Thoracic aorta (tissue), 2 donors: ENCODE results near the gene ZNF217. TPM values are rescaled to one million over a fixed set of nuclear protein-coding genes. Genes with fewer than 3 reads are reported as not detected.
"Not testable (repeated sequence)": the region's sequence is repeated elsewhere in the genome, so short reads cannot be mapped to it uniquely, and the experiment has no call there.

Experiments
- ATAC-seq: fragments of 150-250 bp; one replicate; pipeline ENCODE4 v1.8.0; 2017; ENCODE audit warnings: low read depth; ENCODE audit not compliant: insufficient number of reproducible peaks, low FRiP score
- DNase-seq: peaks from one replicate; pipeline ENCODE4 v3.0.0-alpha.2; 2020; ENCODE audit warnings: low spot score
- H3K27ac ChIP-seq, 2 donors: fragments of 200-600 bp; sonication (generic); 1 replicate in 1 of 2; 2 replicates in 1 of 2; pipeline ENCODE4 v1.5.1; 2016; ENCODE audit warnings: mild to moderate bottlenecking in 2 of 2, moderate library complexity in 2 of 2
- H3K27me3 ChIP-seq: fragments of 200-600 bp; sonication (generic); replicated peaks from 2 replicates; pipeline ENCODE4 v1.6.0; 2016; ENCODE audit warnings: mild to moderate bottlenecking; ENCODE audit not compliant: insufficient read depth
- H3K36me3 ChIP-seq: fragments of 200-600 bp; sonication (generic); one replicate; pipeline ENCODE4 v1.5.1; 2016
- H3K4me1 ChIP-seq, 2 donors: fragments of 200-600 bp; sonication (generic); 1 replicate in 1 of 2; 2 replicates in 1 of 2; pipeline versions ENCODE4 v1.5.1 to v1.6.0; 2016; ENCODE audit warnings: low read depth in 2 of 2, mild to moderate bottlenecking in 1 of 2; ENCODE audit not compliant: control insufficient read depth in 1 of 2
- H3K4me3 ChIP-seq: fragments of 200-600 bp; sonication (generic); 2 replicates; pipeline ENCODE4 v1.5.1; 2016; ENCODE audit warnings: mild to moderate bottlenecking
- H3K9me3 ChIP-seq: fragments of 200-600 bp; sonication (generic); 2 replicates; pipeline ENCODE4 v1.5.1; 2016
- total RNA-seq, 2 donors: library from RNA; depleted of rRNA; stranded (reverse); fragments of >200 nt; gene quantifications; one replicate each; pipeline versions ENCODE4 v1.1.0 to v1.2.3, GENCODE V29; 2016
- TF ChIP-seq, protein P1 (sequence below): fragments of 200-600 bp; sonication (generic); IDR thresholded peaks from one replicate; pipeline ENCODE4 v1.5.1; 2019; ENCODE audit warnings: antibody characterized with exemption

Gene ZNF217
- total RNA-seq: 10 to 100 TPM; 12.5 to 21.4 TPM

DNA sequence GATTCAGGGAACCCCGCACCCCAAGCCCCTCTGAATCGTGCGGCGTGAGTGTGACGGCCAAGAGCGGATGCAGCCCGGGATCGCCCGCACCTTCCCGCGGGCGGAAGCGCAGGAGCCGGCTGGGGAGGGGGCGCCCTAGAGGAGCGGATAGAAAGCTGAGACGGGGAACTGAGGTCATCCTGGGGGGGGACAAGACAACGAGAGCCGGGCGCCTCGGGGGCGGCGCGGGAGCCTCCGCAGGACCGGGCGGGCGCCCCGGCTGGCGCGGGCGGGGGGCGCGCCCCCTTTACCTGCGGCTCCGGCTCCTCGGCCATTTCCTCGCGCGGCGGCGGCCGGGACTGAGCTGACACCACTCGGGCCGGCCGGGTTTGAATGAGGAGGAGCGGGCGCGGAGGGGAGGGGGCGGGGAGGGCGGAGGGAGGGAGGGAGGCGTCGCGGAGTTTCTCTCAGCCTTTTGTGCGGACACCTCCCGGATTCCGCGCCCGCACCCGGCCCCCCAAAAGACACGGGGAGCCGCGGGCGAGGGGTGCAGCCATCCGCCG lies at the start of gene ZNF217:
Gene ZNF217 (minus strand): TSS at position 374 of the 542 bp plus-strand sequence. CDS start 11,013 bp downstream, outside the sequence.
- DNase-seq, H3K9me3 ChIP-seq, H3K27me3 ChIP-seq, H3K36me3 ChIP-seq: not testable (repeated sequence)
- ATAC-seq: peak; percentile 32
- Histone ChIP-seq H3K4me1 (peaks cover 3 to 18% of the 10 kb centered on the region in 2 donors), H3K27ac (peak within 1 kb of the TSS; percentile 89 to 98), H3K4me3 (peak within 1 kb of the TSS; percentile 99)

DNA sequence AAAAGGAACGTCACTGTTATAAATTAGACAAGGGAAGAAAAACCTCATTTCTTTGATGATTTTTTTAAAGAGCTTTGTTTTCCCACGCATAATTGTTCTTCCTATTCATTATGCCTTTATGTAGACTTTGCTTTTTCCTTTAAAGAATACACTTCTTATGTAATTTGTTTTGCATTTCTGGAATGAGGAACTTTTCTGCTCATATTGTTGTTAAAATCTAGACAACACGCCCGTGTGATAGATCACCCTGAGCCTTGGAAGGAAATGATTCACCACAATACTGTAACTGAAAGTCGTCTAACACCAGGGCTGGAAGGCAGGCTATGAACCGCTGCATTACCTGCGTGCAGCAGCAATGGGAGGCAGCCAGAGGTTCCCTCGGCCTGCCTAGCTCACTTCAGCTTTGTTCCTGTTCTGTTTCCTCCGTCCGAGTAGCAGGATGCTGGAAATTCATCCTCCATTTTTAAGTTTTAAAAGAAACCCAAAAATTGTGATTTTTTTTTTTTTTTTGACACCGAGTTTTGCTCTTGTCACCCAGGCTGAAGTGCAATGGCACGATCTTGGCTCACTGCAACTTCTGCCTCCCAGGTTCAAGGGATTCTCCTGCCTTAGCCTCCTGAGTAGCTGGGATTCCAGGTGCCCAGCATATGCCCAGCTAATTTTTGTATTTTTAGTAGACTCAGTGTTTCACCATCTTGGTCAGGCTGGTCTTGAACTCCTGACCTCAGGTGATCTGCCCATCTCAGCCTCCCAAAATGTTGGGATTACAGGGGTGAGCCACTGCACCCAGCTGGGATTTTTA lies 49.6 kb upstream of the ZNF217 start:
- H3K4me1 ChIP-seq: peaks cover 9 to 12% of the 10 kb centered on the region in 2 donors
- no peaks in the 10 kb centered on the region for H3K9me3 ChIP-seq
- H3K27ac ChIP-seq: peak overlapping the region in 1 of 2 donors; percentile 25
- DNase-seq (no peak), ATAC-seq (no peak)
- peak overlapping the region; percentile 27 for H3K4me3 ChIP-seq
- TF ChIP-seq, protein P1, sequence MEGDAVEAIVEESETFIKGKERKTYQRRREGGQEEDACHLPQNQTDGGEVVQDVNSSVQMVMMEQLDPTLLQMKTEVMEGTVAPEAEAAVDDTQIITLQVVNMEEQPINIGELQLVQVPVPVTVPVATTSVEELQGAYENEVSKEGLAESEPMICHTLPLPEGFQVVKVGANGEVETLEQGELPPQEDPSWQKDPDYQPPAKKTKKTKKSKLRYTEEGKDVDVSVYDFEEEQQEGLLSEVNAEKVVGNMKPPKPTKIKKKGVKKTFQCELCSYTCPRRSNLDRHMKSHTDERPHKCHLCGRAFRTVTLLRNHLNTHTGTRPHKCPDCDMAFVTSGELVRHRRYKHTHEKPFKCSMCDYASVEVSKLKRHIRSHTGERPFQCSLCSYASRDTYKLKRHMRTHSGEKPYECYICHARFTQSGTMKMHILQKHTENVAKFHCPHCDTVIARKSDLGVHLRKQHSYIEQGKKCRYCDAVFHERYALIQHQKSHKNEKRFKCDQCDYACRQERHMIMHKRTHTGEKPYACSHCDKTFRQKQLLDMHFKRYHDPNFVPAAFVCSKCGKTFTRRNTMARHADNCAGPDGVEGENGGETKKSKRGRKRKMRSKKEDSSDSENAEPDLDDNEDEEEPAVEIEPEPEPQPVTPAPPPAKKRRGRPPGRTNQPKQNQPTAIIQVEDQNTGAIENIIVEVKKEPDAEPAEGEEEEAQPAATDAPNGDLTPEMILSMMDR: no peak
- no peaks in the 10 kb centered on the region for H3K36me3 ChIP-seq
- no peaks in the 10 kb centered on the region for H3K27me3 ChIP-seq

DNA sequence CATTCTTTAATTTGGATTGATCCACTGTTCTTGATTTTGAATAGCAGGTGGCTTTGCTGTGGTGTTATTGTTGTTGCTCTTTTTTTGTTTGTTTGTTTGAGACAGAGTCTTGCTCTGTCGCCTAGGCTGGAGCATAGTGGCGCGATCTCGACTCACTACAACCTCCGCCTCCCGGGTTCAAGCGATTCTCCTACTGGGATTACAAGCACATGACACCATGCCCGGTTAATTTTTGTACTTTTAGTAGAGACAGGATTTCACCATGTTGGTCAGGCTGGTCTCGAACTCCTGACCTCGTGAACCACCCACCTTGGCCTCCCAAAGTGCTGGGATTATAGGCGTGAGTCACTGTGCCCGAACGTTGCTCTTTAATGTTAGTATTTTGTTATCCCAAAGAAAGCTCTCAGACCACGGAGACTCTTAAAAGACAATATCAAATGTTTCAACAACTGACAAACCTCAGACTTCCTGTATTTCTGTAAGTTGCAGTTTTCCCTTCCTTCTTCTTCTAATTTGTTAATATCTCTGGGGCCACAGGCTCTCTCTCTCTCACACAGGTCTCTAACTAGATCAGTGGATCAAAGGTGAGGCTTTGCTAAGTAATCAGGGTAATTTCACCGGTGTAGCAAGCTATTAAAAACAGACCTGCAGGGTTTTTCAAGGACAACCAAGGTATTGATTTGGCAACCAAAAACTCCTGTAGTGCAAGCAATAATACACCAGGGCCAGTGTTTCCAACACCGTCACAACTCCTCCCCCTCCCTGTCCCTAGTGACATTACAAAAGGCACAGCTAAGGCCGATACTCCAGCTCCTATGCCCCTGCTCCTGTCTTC lies 48.8 kb upstream of the ZNF217 start:
- H3K27me3 ChIP-seq: no peaks in the 10 kb centered on the region
- no peaks in the 10 kb centered on the region for H3K9me3 ChIP-seq
- TF ChIP-seq, protein P1: no peak
- peak overlapping the region in 1 of 2 donors; percentile 24 for H3K27ac ChIP-seq
- H3K36me3 ChIP-seq: no peaks in the 10 kb centered on the region
- DNase-seq (no peak), ATAC-seq (no peak)
- H3K4me1 ChIP-seq: peaks cover 9 to 12% of the 10 kb centered on the region in 2 donors
- H3K4me3 ChIP-seq: peak overlapping the region; percentile 27

DNA sequence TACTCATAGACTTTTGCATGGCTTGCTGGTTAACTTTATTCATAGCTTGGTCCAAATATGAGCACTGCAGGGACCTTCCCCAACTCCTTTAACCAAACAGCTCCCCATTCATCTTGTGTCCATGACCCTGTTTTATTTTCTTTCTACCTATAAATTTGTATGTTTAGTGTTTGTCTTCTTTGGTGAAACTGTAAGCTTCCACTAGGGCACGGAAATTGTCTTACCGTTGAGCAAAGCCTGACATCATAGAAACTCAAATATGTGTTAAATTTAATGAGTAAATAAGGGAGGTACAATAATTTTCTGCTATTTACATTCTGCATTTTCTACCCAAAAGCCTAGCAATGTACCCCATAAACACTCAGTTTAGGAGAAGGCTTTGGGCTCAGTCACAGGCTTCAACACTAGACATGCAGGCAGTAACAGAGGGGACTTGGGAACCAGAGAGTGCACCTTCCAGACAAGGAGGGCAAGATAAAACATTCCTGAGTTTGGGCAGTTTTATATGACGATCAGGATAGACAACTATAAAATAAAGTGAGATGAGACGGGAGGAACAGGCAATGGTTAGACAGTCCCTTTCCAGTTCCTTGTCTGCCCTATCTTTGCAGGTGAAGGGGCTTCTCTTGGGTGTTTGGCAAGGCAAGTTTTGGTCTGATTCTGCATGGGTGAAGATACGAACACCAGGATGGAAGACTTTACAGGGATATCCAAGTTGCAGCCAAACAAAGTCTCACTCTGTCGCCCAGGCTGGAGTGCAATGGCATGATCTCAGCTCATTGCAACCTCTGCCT lies 46.2 kb upstream of the ZNF217 start:
- TF ChIP-seq, protein P1: no peak
- H3K4me1 ChIP-seq: peaks cover 9 to 12% of the 10 kb centered on the region in 2 donors
- ATAC-seq: no peak
- no peaks in the 10 kb centered on the region for H3K36me3 ChIP-seq
- H3K27ac ChIP-seq: no peak overlapping the region
- H3K27me3 ChIP-seq: no peaks in the 10 kb centered on the region
- no peak overlapping the region for H3K4me3 ChIP-seq
- H3K9me3 ChIP-seq: no peaks in the 10 kb centered on the region
- DNase-seq: no peak

DNA sequence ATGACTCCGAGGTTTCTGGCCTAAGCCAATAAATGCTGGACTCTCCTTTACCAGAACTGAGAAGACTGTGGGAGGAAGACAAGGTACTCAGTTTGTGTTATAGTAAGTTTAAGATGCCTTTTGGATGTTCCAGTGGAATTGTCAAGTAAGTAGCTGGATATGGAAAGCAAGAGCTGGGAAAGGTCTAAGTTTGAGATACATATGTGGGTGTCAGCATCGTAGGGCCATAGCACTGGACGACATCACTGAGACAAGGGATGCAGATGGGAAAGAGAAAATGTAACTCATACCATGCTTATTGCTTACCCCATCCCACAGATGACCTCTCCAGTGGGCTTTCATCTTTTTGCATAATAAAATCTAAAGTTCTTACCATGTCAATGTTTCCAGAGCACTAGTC lies 45.5 kb upstream of the ZNF217 start:
- H3K4me1 ChIP-seq: peaks cover 9 to 12% of the 10 kb centered on the region in 2 donors
- no peak for ATAC-seq
- TF ChIP-seq, protein P1: no peak
- no peaks in the 10 kb centered on the region for H3K27me3 ChIP-seq
- no peaks in the 10 kb centered on the region for H3K36me3 ChIP-seq
- no peaks in the 10 kb centered on the region for H3K9me3 ChIP-seq
- no peak overlapping the region for H3K27ac ChIP-seq
- H3K4me3 ChIP-seq: no peak overlapping the region
- no peak for DNase-seq

DNA sequence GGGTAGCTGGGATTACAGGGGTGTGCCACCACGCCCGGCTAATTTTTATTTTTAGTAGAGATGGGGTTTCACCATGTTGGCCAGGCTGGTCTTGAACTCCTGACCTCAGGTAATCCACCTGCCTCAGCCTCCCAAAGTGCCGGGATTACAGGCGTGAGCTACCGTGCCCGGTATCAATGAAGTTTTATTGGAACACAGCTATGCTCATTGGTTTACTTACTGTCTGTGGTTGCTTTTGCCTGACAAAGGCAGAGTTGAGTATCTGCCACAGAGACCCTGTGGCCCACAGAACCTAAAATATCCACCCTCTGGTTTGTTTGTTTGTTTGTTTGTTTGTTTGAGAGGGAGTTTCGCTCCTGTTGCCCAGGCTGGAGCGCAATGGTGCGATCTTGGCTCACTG lies 43.7 kb upstream of the ZNF217 start:
- H3K27me3 ChIP-seq: not testable (repeated sequence)

More for the DNA sequence above, 43.7 kb upstream of the ZNF217 start:
- not testable (repeated sequence) for H3K9me3 ChIP-seq, H3K36me3 ChIP-seq, H3K4me3 ChIP-seq, DNase-seq, H3K4me1 ChIP-seq, ATAC-seq, H3K27ac ChIP-seq
